ENCODE results near the gene SEPTIN1. TPM values are rescaled to one million over a fixed set of nuclear protein-coding genes. Genes with fewer than 3 reads are reported as not detected.
A peak's percentile ranks its signal among the peaks of the same experiment; 100 is the strongest.

SEPTIN1 gene
- total RNA-seq, 1 donor from 2014 or later: not detected

GRCh38 chr16:30421010-30421409 lies 38.6 kb upstream of the SEPTIN1 start:
- H3K27me3 ChIP-seq: no peaks in the 10 kb centered on the region
- no peak overlapping the region for H3K27ac ChIP-seq
- no peak for TF ChIP-seq CTCF (IDR thresholded peaks at IDR 0.05)
- H3K9me3 ChIP-seq: no peaks in the 10 kb centered on the region
- H3K4me3 ChIP-seq: no peak overlapping the region
- intact Hi-C loops (cut with DNase I): no loop called here
- H3K36me3 ChIP-seq: peaks cover 11 to 31% of the 10 kb centered on the region in 2 donors
- no peak for DNase-seq (ENCODE audit: low spot score in 2 of 2)
- peaks cover 7 to 9% of the 10 kb centered on the region in 2 donors for H3K4me1 ChIP-seq

GRCh38 chr16:30418350-30419181 lies 36.2 kb upstream of the SEPTIN1 start:
- H3K27ac ChIP-seq: peak overlapping the region; percentile 62 to 69
- no peaks in the 10 kb centered on the region for H3K27me3 ChIP-seq
- TF ChIP-seq CTCF (IDR thresholded peaks at IDR 0.05): no peak
- peak overlapping the region; percentile 70 to 83 for H3K4me3 ChIP-seq
- intact Hi-C loops (cut with DNase I): no loop called here
- peaks cover 7 to 9% of the 10 kb centered on the region in 2 donors for H3K4me1 ChIP-seq
- DNase-seq (ENCODE audit: low spot score in 2 of 2): no peak
- no peaks in the 10 kb centered on the region for H3K9me3 ChIP-seq
- H3K36me3 ChIP-seq: peaks cover 13 to 23% of the 10 kb centered on the region in 2 donors

- peak in 1 of 2 donors; percentile 86 for DNase-seq (ENCODE audit: low spot score in 2 of 2)
Observed at GRCh38 chr16:30417529-30418349, 35.4 kb upstream of the SEPTIN1 start.

GRCh38 chr16:30416624-30417528 lies 34.5 kb upstream of the SEPTIN1 start:
- intact Hi-C loops (cut with DNase I): no loop called here
- DNase-seq (ENCODE audit: low spot score in 2 of 2): no peak
- no peaks in the 10 kb centered on the region for H3K9me3 ChIP-seq
- TF ChIP-seq CTCF (IDR thresholded peaks at IDR 0.05): no peak
- peak overlapping the region; percentile 70 to 83 for H3K4me3 ChIP-seq
- H3K27me3 ChIP-seq: no peaks in the 10 kb centered on the region
- peaks cover 11 to 13% of the 10 kb centered on the region in 2 donors for H3K36me3 ChIP-seq
- H3K27ac ChIP-seq: peak overlapping the region in 1 of 2 donors; percentile 69
- peaks cover 7 to 9% of the 10 kb centered on the region in 2 donors for H3K4me1 ChIP-seq

More at GRCh38 chr16:30417529-30418349, 35.4 kb upstream of the SEPTIN1 start:
- Histone ChIP-seq H3K9me3 (no peaks in the 10 kb centered on the region), H3K36me3 (peaks cover 9 to 17% of the 10 kb centered on the region in 2 donors), H3K27ac (peak overlapping the region; percentile 62 to 69), H3K4me3 (peak overlapping the region; percentile 70 to 83), H3K27me3 (no peaks in the 10 kb centered on the region), H3K4me1 (peaks cover 7 to 9% of the 10 kb centered on the region in 2 donors)
- TF ChIP-seq CTCF (IDR thresholded peaks at IDR 0.05): peak in 1 of 3 experiments; percentile 29
- intact Hi-C loops (cut with DNase I): no loop called here

- Histone ChIP-seq H3K27ac (no peak overlapping the region), H3K9me3 (no peaks in the 10 kb centered on the region)
- intact Hi-C loops (cut with DNase I): no loop called here
Observed at GRCh38 chr16:30416047-30416603, 33.8 kb upstream of the SEPTIN1 start.

More at GRCh38 chr16:30416047-30416603, 33.8 kb upstream of the SEPTIN1 start:
- DNase-seq (ENCODE audit: low spot score in 2 of 2): no peak
- no peak for TF ChIP-seq CTCF (IDR thresholded peaks at IDR 0.05)
- Histone ChIP-seq H3K4me3 (no peak overlapping the region), H3K27me3 (no peaks in the 10 kb centered on the region), H3K4me1 (peaks cover 7 to 9% of the 10 kb centered on the region in 2 donors), H3K36me3 (peaks cover 7 to 18% of the 10 kb centered on the region in 2 donors)
